K562 (cell line): ENCODE results near the gene LRRC25. TPM values are rescaled to one million over a fixed set of nuclear protein-coding genes. Genes with fewer than 3 reads are reported as not detected.

ENCODE experiments used
- ATF1 ChIP-seq, 2 experiments: fragments of 450-650 bp in 1 of 2; IDR thresholded peaks; 2 replicates each; pipeline ENCODE4 v1.6.1; 2016; ENCODE audit warnings: missing compliant biosample characterization in 1 of 2, missing genetic modification characterization in 1 of 2
- CCAR2 ChIP-seq: fragments of 200-400 bp; formaldehyde crosslinking; IDR thresholded peaks from 2 replicates; pipeline ENCODE4 v1.6.1; 2017; ENCODE audit warnings: mild to moderate bottlenecking, low read depth, low read length
- CEBPB ChIP-seq: fragments of 450-650 bp; IDR thresholded peaks from 2 replicates; pipeline ENCODE4 v1.6.1; 2016; ENCODE audit warnings: missing genetic modification characterization, missing compliant biosample characterization
- CREBBP ChIP-seq: IDR thresholded peaks from one replicate; pipeline ENCODE4 v1.6.1; 2012; ENCODE audit warnings: low read depth, mild to moderate bottlenecking, control low read depth, inconsistent platforms, low read length
- ETV5 ChIP-seq: sonication (generic); formaldehyde crosslinking; IDR thresholded peaks from 2 replicates; pipeline ENCODE4 v1.4.0; 2020; ENCODE audit warnings: low read depth, mild to moderate bottlenecking, missing genetic modification reagents
- GATAD2B ChIP-seq: fragments of 450-650 bp; IDR thresholded peaks from 2 replicates; pipeline ENCODE4 v1.6.1; 2017; ENCODE audit warnings: mild to moderate bottlenecking, borderline replicate concordance
- MAFG ChIP-seq: fragments of 450-650 bp; conservative IDR thresholded peaks from 2 replicates; pipeline ENCODE4 v1.6.1; 2016; ENCODE audit warnings: missing genetic modification characterization, missing compliant biosample characterization
- NBN ChIP-seq: fragments of 450-650 bp; IDR thresholded peaks from 2 replicates; pipeline ENCODE4 v1.6.1; 2016; ENCODE audit warnings: low read depth, mild to moderate bottlenecking
- PHTF2 ChIP-seq: fragments of 250-450 bp; sonication (Bioruptor Pico); IDR thresholded peaks from 2 replicates; pipeline ENCODE4 v1.5.0; 2021; ENCODE audit warnings: mild to moderate bottlenecking
- POLR2A ChIP-seq: fragments of 450-650 bp; conservative IDR thresholded peaks from 2 replicates; pipeline ENCODE4 v1.6.1; 2016
- SNRNP70 ChIP-seq: fragments of 200-400 bp; formaldehyde crosslinking; optimal IDR thresholded peaks from 2 replicates; pipeline ENCODE3; 2017; ENCODE audit warnings: low read depth, low read length
- TRIM24 ChIP-seq, 2 experiments: fragments of 450-650 bp; IDR thresholded peaks; 2 replicates each; pipeline ENCODE4 v1.6.1; 2016
- ZC3H8 ChIP-seq: fragments of 450-650 bp; IDR thresholded peaks from 2 replicates; pipeline ENCODE4 v1.6.1; 2017
- ZNF217 ChIP-seq: sonication (generic); formaldehyde crosslinking; IDR thresholded peaks from 2 replicates; pipeline ENCODE4 v1.8.0; 2022; ENCODE audit warnings: mild to moderate bottlenecking, missing genetic modification reagents
- ZNF224 ChIP-seq: sonication (generic); formaldehyde crosslinking; IDR thresholded peaks from 2 replicates; pipeline ENCODE4 v1.8.0; 2022; ENCODE audit warnings: mild to moderate bottlenecking, missing genetic modification reagents
- ZNF431 ChIP-seq: sonication (generic); formaldehyde crosslinking; IDR thresholded peaks from 2 replicates; pipeline ENCODE4 v1.8.0; 2022; ENCODE audit warnings: mild to moderate bottlenecking, missing genetic modification reagents
- ZNF445 ChIP-seq: fragments of 250-450 bp; sonication (Bioruptor Pico); IDR thresholded peaks from 2 replicates; pipeline ENCODE4 v1.4.0; 2020; ENCODE audit warnings: low read depth, mild to moderate bottlenecking, moderate library complexity
- ZNF75A ChIP-seq: fragments of 450-650 bp; formaldehyde crosslinking; IDR thresholded peaks from 2 replicates; pipeline ENCODE4 v1.4.0; 2020; ENCODE audit warnings: mild to moderate bottlenecking
- ZNF778 ChIP-seq: fragments of 450-650 bp; formaldehyde crosslinking; IDR thresholded peaks from 2 replicates; pipeline ENCODE4 v1.4.0; 2020; ENCODE audit warnings: mild to moderate bottlenecking, moderate library complexity
- polyA plus RNA-seq, 8 experiments: library from polyadenylated mRNA; depleted of rRNA in 4 of 8; stranded (reverse) in 5 of 8; unstranded in 3 of 8; fragments of >200 nt; fragmentation: Nextera tagmentation in 2 of 8; fragmentation: Illumina TruSeq in 1 of 8; extraction: Ambion mirVana in 2 of 8; extraction: Trizol in 1 of 8; gene quantifications; 2 replicates each; pipeline versions ENCODE4 v1.2.1 to v1.2.3, GENCODE V29; 2011 to 2014; ENCODE audit warnings: inconsistent platforms in 1 of 8, missing spikeins in 1 of 8
- total RNA-seq, 7 experiments: library from RNA; depleted of rRNA in 6 of 7; stranded (reverse); fragments of >200 nt in 6 of 7; fragmentation: Illumina TruSeq in 2 of 7; extraction: Trizol in 2 of 7; gene quantifications; 2 replicates each; pipeline versions ENCODE4 v1.2.1 to v1.2.3, GENCODE V29; 2011 to 2021; ENCODE audit warnings: low replicate concordance in 1 of 7
- TF ChIP-seq, protein P1 (sequence below): sonication (generic); formaldehyde crosslinking; IDR thresholded peaks from 2 replicates; pipeline ENCODE4 v1.8.0; 2022; ENCODE audit warnings: missing genetic modification reagents, mild to moderate bottlenecking, borderline replicate concordance
- TF ChIP-seq, protein P2 (sequence below): fragments of 200-800 bp; sonication (Bioruptor generic); IDR thresholded peaks from 2 replicates; pipeline ENCODE4 v1.6.1; 2017; ENCODE audit warnings: missing genetic modification characterization, missing compliant biosample characterization
- TF ChIP-seq, protein P3 (sequence below): fragments of 250-450 bp; sonication (Bioruptor Pico); IDR thresholded peaks from 2 replicates; pipeline ENCODE4 v1.8.0; 2022; ENCODE audit warnings: moderate library complexity, mild to moderate bottlenecking, inconsistent platforms
- TF ChIP-seq, protein P4 (sequence below): IDR thresholded peaks from 2 replicates; pipeline ENCODE4 v1.6.1; 2016; ENCODE audit warnings: missing genetic modification characterization, missing compliant biosample characterization
- TF ChIP-seq, protein P5 (sequence below): fragments of 450-650 bp; formaldehyde crosslinking; IDR thresholded peaks from 2 replicates; pipeline ENCODE4 v1.4.0; 2020; ENCODE audit warnings: mild to moderate bottlenecking, moderate library complexity

The LRRC25 gene
- total and polyA plus RNA-seq, 9 of the 15 experiments (the other 6 are each of a cell fraction or from before 2014, with no cell fraction given) = 0.07 to 0.36 (median 0.10) TPM; not detected in 3

DNA sequence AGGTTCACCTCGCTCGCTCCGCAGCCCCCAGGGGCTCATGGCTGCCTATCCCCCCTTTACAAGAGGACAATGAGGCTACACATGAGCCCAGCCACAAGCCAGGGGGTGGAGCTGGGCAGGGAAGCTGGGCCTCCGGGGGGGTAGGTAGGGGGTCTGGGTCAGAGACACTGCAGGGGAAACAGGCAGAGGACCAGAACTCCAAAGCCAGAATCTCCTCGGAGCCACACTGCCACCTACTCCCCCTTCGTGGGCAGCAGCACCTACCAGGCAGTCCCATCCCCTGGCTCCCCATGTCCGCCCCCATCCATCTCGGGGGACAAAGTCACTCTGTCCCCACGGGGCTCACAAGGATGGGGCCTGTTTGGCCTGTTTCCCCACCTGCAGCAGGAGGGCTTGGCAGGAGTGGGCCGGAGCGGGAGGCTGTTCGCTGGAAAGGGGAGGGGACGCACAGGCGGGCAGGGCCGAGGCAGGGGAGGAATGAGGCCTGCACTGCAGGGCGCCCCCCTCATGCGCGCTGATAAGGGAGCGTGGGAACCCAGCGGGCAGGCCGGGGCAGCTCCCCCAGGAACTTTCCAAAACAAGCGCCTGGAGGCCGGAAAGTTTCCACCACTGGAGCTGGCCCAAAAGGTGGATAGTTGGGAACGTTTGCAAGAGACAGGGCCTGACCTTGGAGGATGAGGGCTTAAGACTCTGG is 41.1 kb upstream of the LRRC25 start (continued):
- TF ChIP-seq, protein P1, sequence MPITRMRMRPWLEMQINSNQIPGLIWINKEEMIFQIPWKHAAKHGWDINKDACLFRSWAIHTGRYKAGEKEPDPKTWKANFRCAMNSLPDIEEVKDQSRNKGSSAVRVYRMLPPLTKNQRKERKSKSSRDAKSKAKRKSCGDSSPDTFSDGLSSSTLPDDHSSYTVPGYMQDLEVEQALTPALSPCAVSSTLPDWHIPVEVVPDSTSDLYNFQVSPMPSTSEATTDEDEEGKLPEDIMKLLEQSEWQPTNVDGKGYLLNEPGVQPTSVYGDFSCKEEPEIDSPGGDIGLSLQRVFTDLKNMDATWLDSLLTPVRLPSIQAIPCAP (CRISPR knock-in tag) = no peak
- TF ChIP-seq ZNF75A (CRISPR knock-in tag) = no peak
- TF ChIP-seq ZC3H8 = no peak
- TF ChIP-seq POLR2A = peak; percentile 13; the same call in 1 of the 2 replicates
- no peak for TF ChIP-seq CCAR2
- TF ChIP-seq ZNF431 (CRISPR knock-in tag) = no peak
- TF ChIP-seq TRIM24 (IDR thresholded peaks at IDR 0.05) = peak in 1 of 2 experiments; percentile 44; a peak in 1 of 4 replicates
- no peak for TF ChIP-seq MAFG (tag)
- TF ChIP-seq, protein P2, sequence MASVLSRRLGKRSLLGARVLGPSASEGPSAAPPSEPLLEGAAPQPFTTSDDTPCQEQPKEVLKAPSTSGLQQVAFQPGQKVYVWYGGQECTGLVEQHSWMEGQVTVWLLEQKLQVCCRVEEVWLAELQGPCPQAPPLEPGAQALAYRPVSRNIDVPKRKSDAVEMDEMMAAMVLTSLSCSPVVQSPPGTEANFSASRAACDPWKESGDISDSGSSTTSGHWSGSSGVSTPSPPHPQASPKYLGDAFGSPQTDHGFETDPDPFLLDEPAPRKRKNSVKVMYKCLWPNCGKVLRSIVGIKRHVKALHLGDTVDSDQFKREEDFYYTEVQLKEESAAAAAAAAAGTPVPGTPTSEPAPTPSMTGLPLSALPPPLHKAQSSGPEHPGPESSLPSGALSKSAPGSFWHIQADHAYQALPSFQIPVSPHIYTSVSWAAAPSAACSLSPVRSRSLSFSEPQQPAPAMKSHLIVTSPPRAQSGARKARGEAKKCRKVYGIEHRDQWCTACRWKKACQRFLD (CRISPR knock-in tag) = peak; percentile 71; the same call in 1 of the 2 replicates
- TF ChIP-seq ZNF778 (CRISPR knock-in tag) = no peak
- TF ChIP-seq, protein P3, sequence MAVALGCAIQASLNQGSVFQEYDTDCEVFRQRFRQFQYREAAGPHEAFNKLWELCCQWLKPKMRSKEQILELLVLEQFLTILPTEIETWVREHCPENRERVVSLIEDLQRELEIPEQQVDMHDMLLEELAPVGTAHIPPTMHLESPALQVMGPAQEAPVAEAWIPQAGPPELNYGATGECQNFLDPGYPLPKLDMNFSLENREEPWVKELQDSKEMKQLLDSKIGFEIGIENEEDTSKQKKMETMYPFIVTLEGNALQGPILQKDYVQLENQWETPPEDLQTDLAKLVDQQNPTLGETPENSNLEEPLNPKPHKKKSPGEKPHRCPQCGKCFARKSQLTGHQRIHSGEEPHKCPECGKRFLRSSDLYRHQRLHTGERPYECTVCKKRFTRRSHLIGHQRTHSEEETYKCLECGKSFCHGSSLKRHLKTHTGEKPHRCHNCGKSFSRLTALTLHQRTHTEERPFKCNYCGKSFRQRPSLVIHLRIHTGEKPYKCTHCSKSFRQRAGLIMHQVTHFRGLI = no peak
- TF ChIP-seq ETV5 = peak; percentile 59
- TF ChIP-seq CREBBP = no peak
- no peak for TF ChIP-seq ZNF224
- no peak for TF ChIP-seq ATF1 (CRISPR knock-in tag; IDR thresholded peaks at IDR 0.05)
- TF ChIP-seq ATF1 (tag; IDR thresholded peaks at IDR 0.05) = peak; percentile 48
- no peak for TF ChIP-seq SNRNP70
- no peak for TF ChIP-seq CEBPB (tag)
- no peak for TF ChIP-seq NBN
- TF ChIP-seq, protein P4, sequence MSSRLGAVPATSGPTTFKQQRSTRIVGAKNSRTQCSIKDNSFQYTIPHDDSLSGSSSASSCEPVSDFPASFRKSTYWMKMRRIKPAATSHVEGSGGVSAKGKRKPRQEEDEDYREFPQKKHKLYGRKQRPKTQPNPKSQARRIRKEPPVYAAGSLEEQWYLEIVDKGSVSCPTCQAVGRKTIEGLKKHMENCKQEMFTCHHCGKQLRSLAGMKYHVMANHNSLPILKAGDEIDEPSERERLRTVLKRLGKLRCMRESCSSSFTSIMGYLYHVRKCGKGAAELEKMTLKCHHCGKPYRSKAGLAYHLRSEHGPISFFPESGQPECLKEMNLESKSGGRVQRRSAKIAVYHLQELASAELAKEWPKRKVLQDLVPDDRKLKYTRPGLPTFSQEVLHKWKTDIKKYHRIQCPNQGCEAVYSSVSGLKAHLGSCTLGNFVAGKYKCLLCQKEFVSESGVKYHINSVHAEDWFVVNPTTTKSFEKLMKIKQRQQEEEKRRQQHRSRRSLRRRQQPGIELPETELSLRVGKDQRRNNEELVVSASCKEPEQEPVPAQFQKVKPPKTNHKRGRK (tag) = no peak
- TF ChIP-seq ZNF217 = no peak
- TF ChIP-seq, protein P5, sequence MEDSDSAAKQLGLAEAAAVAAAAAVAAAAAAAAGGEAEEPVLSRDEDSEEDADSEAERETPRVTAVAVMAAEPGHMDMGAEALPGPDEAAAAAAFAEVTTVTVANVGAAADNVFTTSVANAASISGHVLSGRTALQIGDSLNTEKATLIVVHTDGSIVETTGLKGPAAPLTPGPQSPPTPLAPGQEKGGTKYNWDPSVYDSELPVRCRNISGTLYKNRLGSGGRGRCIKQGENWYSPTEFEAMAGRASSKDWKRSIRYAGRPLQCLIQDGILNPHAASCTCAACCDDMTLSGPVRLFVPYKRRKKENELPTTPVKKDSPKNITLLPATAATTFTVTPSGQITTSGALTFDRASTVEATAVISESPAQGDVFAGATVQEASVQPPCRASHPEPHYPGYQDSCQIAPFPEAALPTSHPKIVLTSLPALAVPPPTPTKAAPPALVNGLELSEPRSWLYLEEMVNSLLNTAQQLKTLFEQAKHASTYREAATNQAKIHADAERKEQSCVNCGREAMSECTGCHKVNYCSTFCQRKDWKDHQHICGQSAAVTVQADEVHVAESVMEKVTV (CRISPR knock-in tag) = 0 out of 2 replicates have a peak, but pooled peaks have one; percentile 11
- TF ChIP-seq ZNF445 = no peak
- no peak for TF ChIP-seq PHTF2 (CRISPR knock-in tag)
- TF ChIP-seq GATAD2B = no peak
